Esophagus squamous epithelium (tissue), 4 donors: ENCODE measurements around the gene CDHR3.

Source experiments
- POLR2A ChIP-seq, 4 donors: fragments of 450-650 bp; IDR thresholded peaks; one replicate each; pipeline ENCODE4 v1.6.1; 2017; ENCODE audit warnings: antibody characterized with exemption in 4 of 4, mild to moderate bottlenecking in 4 of 4, moderate library complexity in 3 of 4
- TF ChIP-seq, protein P1 (sequence below), 6 experiments: fragments of 450-650 bp in 4 of 6; fragments of 200-600 bp in 2 of 6; sonication (generic) in 2 of 6; IDR thresholded peaks; one replicate each; pipeline ENCODE4 v1.5.1; 2016 to 2019; ENCODE audit warnings: antibody characterized with exemption in 6 of 6, mild to moderate bottlenecking in 4 of 6, moderate library complexity in 4 of 6

DNA sequence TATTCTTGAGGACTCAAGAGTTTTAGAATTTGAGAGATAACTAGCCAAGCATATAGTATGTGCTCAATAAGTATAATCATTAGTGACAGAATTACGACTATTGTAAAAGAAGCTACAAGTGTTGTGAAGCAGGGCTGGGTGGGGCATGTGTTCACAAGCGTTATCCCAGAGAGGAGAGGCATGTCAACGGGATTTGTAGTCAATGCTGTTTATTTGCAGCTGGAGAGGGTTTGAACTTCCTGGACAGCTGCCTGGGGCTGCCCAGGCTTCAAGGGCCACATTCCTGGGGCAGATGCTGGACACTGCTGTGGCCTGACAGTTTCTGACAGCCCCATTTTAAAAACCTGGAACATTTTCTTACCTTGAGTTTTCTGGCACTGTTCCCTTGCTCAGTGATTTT, 36.9 kb upstream of the CDHR3 start:
- TF ChIP-seq, protein P1, sequence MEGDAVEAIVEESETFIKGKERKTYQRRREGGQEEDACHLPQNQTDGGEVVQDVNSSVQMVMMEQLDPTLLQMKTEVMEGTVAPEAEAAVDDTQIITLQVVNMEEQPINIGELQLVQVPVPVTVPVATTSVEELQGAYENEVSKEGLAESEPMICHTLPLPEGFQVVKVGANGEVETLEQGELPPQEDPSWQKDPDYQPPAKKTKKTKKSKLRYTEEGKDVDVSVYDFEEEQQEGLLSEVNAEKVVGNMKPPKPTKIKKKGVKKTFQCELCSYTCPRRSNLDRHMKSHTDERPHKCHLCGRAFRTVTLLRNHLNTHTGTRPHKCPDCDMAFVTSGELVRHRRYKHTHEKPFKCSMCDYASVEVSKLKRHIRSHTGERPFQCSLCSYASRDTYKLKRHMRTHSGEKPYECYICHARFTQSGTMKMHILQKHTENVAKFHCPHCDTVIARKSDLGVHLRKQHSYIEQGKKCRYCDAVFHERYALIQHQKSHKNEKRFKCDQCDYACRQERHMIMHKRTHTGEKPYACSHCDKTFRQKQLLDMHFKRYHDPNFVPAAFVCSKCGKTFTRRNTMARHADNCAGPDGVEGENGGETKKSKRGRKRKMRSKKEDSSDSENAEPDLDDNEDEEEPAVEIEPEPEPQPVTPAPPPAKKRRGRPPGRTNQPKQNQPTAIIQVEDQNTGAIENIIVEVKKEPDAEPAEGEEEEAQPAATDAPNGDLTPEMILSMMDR (IDR thresholded peaks at IDR 0.05) = no peak
- TF ChIP-seq POLR2A (IDR thresholded peaks at IDR 0.05) = no peak
